Erythroblast (primary cell): ENCODE measurements around the gene OMA1.

Experiments
- DNase-seq, 2 experiments: peaks; one replicate each; lab custom pipeline; 2025; lab: John Stamatoyannopoulos, UW
- GATA1 ChIP-seq: IDR thresholded peaks from 2 replicates; pipeline ENCODE4 v1.6.1; 2011; ENCODE audit warnings: low read depth, mild to moderate bottlenecking, control low read depth, low read length, moderate library complexity
- POLR2A ChIP-seq: IDR thresholded peaks from 2 replicates; pipeline ENCODE4 v1.6.1; 2011; ENCODE audit warnings: mild to moderate bottlenecking, low read length

Gene OMA1

GRCh38 chr1:58469016-58469415 is 77.5 kb downstream of the OMA1 start:
- TF ChIP-seq POLR2A = no peak
- TF ChIP-seq GATA1 = no peak
- no peak for DNase-seq

GRCh38 chr1:58468612-58469011 is 77.9 kb downstream of the OMA1 start:
- no peak for TF ChIP-seq POLR2A
- no peak for TF ChIP-seq GATA1
- no peak for DNase-seq

- no peak for DNase-seq
- TF ChIP-seq GATA1 (no peak), POLR2A (no peak)
These were observed 79.8 kb downstream of the OMA1 start for GRCh38 chr1:58466630-58467241.

- no peak for DNase-seq
- TF ChIP-seq POLR2A = no peak
- no peak for TF ChIP-seq GATA1
These were observed 80.5 kb downstream of the OMA1 start for GRCh38 chr1:58465825-58466629.

- DNase-seq = no peak
- no peak for TF ChIP-seq GATA1
- TF ChIP-seq POLR2A = no peak
These were observed 81.3 kb downstream of the OMA1 start for GRCh38 chr1:58465176-58465575.

- TF ChIP-seq POLR2A (no peak), GATA1 (no peak)
- DNase-seq = no peak
These were observed 86.1 kb downstream of the OMA1 start for GRCh38 chr1:58460469-58460868.

GRCh38 chr1:58459911-58460310 is 86.6 kb downstream of the OMA1 start:
- no peak for DNase-seq
- no peak for TF ChIP-seq GATA1
- TF ChIP-seq POLR2A = no peak

- no peak for DNase-seq
- no peak for TF ChIP-seq POLR2A
- no peak for TF ChIP-seq GATA1
These were observed 89.4 kb downstream of the OMA1 start for GRCh38 chr1:58457023-58457635.

GRCh38 chr1:58456470-58456869 is 90.1 kb downstream of the OMA1 start:
- DNase-seq = no peak
- TF ChIP-seq POLR2A (no peak), GATA1 (no peak)

- TF ChIP-seq POLR2A (no peak), GATA1 (no peak)
- no peak for DNase-seq
These were observed 91.7 kb downstream of the OMA1 start for GRCh38 chr1:58454807-58455206.

GRCh38 chr1:58454385-58454784 is 92.1 kb downstream of the OMA1 start:
- DNase-seq = no peak
- TF ChIP-seq GATA1 (no peak), POLR2A (no peak)

GRCh38 chr1:58451560-58452191 is 94.8 kb downstream of the OMA1 start:
- no peak for DNase-seq
- TF ChIP-seq POLR2A (no peak), GATA1 (no peak)

GRCh38 chr1:58447886-58448285 is 98.6 kb downstream of the OMA1 start:
- no peak for TF ChIP-seq GATA1
- no peak for TF ChIP-seq POLR2A
- no peak for DNase-seq

- TF ChIP-seq GATA1 (no peak), POLR2A (no peak)
- no peak for DNase-seq
These were observed 99.5 kb downstream of the OMA1 start for GRCh38 chr1:58447042-58447441.

- DNase-seq = no peak
- TF ChIP-seq GATA1 (no peak), POLR2A (no peak)
These were observed 100.2 kb downstream of the OMA1 start for GRCh38 chr1:58446368-58446767.
